ENCODE data around the gene TENM4. TPM values are rescaled to one million over a fixed set of nuclear protein-coding genes. Genes with fewer than 3 reads are reported as not detected.

Gene TENM4
- total RNA-seq, 2 experiments from 2014 or later: not detected

DNA sequence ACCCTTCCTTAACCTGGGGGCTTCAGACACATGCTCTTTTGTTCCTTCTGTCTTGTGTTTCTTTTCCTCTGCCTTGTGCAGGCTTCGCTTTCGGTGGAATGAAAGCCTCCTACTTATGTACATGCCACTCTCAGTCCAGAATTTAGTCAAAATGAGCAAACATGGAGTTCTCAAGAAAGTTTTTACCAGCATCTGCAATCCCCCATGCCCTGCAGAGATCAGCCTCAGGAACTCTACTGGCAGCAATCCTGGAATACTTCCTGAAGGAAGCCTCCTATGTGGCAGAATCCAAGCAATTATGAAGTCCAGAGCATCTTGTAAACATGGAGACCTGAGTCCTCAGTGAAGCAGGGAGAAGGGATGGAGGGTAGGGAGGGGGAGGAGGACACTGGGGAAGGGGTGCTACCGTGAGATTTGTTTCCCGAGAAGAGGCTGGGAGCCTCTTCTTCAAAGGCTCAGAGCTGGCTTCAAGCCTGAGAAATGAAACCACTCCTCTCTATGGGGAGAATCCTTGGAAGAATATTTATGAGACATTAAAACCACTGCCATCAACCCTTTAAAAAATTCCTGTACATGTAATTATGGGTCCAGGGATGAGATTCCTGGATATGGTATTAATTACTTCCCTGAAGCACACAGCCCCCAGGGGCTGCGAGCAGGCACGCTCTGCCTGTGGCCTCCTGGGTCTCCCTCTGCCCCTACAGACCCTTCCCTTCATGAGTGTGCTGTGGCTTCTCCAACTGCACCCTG is 58.4 kb downstream of the TENM4 start:
- H3K27ac Mint-ChIP-seq: no peak overlapping the region
- ATAC-seq (ENCODE audit: low read depth) (no peak), DNase-seq (no peak)
- no peaks in the 10 kb centered on the region for H3K36me3 Mint-ChIP-seq
- no peaks in the 10 kb centered on the region for H3K9me3 Mint-ChIP-seq
- no peak overlapping the region for H3K4me3 Mint-ChIP-seq
- POLR2A ChIA-PET: no interaction called here
- H3K4me1 Mint-ChIP-seq: no peaks in the 10 kb centered on the region
- no peaks in the 10 kb centered on the region for H3K27me3 Mint-ChIP-seq

GRCh38 chr11:79381036-79381435 is 59.8 kb downstream of the TENM4 start:
- H3K9me3 Mint-ChIP-seq: no peaks in the 10 kb centered on the region

GRCh38 chr11:79377406-79377805 is 63.4 kb downstream of the TENM4 start:
- H3K4me3 Mint-ChIP-seq: no peak overlapping the region

More at GRCh38 chr11:79381036-79381435, 59.8 kb downstream of the TENM4 start:
- Mint-ChIP-seq H3K27ac (no peak overlapping the region), H3K4me3 (no peak overlapping the region), H3K27me3 (no peaks in the 10 kb centered on the region), H3K36me3 (no peaks in the 10 kb centered on the region), H3K4me1 (no peaks in the 10 kb centered on the region)
- no peak for DNase-seq
- ATAC-seq (ENCODE audit: low read depth): no peak
- POLR2A ChIA-PET: no interaction called here

DNA sequence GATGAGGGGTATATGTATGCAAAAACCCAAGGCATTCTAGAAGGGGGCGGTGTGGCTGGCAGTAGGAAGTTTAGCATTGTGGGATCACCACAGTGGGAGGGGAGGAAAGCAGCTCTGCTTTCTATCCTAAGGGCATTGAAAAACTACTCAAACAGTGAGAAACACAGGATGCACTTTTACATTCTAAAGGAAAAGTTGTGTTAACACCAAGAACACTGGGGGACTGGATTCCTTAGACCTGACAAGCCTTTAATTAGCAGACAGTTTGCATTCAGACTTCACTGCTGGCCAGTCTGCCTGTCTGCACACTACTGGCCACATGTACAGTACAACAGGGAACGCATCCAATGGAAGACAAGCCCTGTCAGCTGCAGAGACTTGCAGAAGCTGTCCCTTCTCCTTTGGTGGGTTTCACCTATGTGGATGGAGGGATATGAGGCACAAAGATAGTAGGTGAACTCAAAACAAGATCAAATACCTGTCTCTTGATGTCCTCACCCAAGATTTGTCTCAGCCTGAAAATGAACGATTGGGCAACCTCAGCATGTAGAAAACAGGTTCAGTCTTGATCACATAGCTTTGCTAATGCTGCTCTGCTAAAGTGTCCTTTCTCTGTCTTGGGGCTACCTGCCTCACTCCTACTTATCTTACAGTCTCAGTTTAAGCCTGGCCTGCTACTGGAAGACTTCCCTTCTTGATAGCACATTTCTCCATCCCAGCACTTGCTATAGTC is 64.8 kb downstream of the TENM4 start:
- H3K27ac Mint-ChIP-seq: no peak overlapping the region
- H3K4me1 Mint-ChIP-seq: no peaks in the 10 kb centered on the region
- peaks cover 4% of the 10 kb centered on the region for H3K9me3 Mint-ChIP-seq
- POLR2A ChIA-PET: no interaction called here
- DNase-seq: no peak
- no peaks in the 10 kb centered on the region for H3K27me3 Mint-ChIP-seq
- H3K4me3 Mint-ChIP-seq: no peak overlapping the region
- no peak for ATAC-seq (ENCODE audit: low read depth)
- no peaks in the 10 kb centered on the region for H3K36me3 Mint-ChIP-seq

More at GRCh38 chr11:79377406-79377805, 63.4 kb downstream of the TENM4 start:
- ATAC-seq (ENCODE audit: low read depth): no peak
- H3K27me3 Mint-ChIP-seq: no peaks in the 10 kb centered on the region
- POLR2A ChIA-PET: no interaction called here
- no peak for DNase-seq
- H3K9me3 Mint-ChIP-seq: peaks cover 4% of the 10 kb centered on the region
- no peaks in the 10 kb centered on the region for H3K4me1 Mint-ChIP-seq
- H3K27ac Mint-ChIP-seq: no peak overlapping the region
- H3K36me3 Mint-ChIP-seq: no peaks in the 10 kb centered on the region

GRCh38 chr11:79374727-79375126 is 66.1 kb downstream of the TENM4 start:
- Mint-ChIP-seq H3K9me3 (peaks cover 4% of the 10 kb centered on the region), H3K4me1 (no peaks in the 10 kb centered on the region), H3K27me3 (no peaks in the 10 kb centered on the region), H3K4me3 (no peak overlapping the region), H3K36me3 (no peaks in the 10 kb centered on the region), H3K27ac (no peak overlapping the region)
- POLR2A ChIA-PET: no interaction called here
- DNase-seq: no peak
- ATAC-seq (ENCODE audit: low read depth): no peak

- Mint-ChIP-seq H3K27ac (no peak overlapping the region), H3K4me1 (no peaks in the 10 kb centered on the region), H3K9me3 (peaks cover 4% of the 10 kb centered on the region), H3K4me3 (no peak overlapping the region), H3K36me3 (no peaks in the 10 kb centered on the region), H3K27me3 (no peaks in the 10 kb centered on the region)
- ATAC-seq (ENCODE audit: low read depth) (no peak), DNase-seq (no peak)
- POLR2A ChIA-PET: no interaction called here
Observed at GRCh38 chr11:79371724-79372123, 69.1 kb downstream of the TENM4 start.

- Mint-ChIP-seq H3K36me3 (no peaks in the 10 kb centered on the region), H3K4me1 (no peaks in the 10 kb centered on the region), H3K4me3 (no peak overlapping the region), H3K9me3 (peaks cover 4% of the 10 kb centered on the region), H3K27me3 (no peaks in the 10 kb centered on the region), H3K27ac (no peak overlapping the region)
- ATAC-seq (ENCODE audit: low read depth) (no peak), DNase-seq (no peak)
- POLR2A ChIA-PET: no interaction called here
Observed at GRCh38 chr11:79371152-79371551, 69.7 kb downstream of the TENM4 start.

GRCh38 chr11:79369055-79369454 is 71.8 kb downstream of the TENM4 start:
- Mint-ChIP-seq H3K9me3 (peaks cover 4% of the 10 kb centered on the region), H3K4me3 (no peak overlapping the region), H3K27ac (no peak overlapping the region), H3K4me1 (no peaks in the 10 kb centered on the region), H3K36me3 (no peaks in the 10 kb centered on the region), H3K27me3 (no peaks in the 10 kb centered on the region)
- POLR2A ChIA-PET: no interaction called here
- DNase-seq (no peak), ATAC-seq (ENCODE audit: low read depth) (no peak)

- no peak for ATAC-seq (ENCODE audit: low read depth)
- Mint-ChIP-seq H3K36me3 (no peaks in the 10 kb centered on the region), H3K27ac (no peak overlapping the region), H3K4me3 (no peak overlapping the region), H3K27me3 (no peaks in the 10 kb centered on the region), H3K4me1 (no peaks in the 10 kb centered on the region), H3K9me3 (no peaks in the 10 kb centered on the region)
- POLR2A ChIA-PET: no interaction called here
- DNase-seq: no peak
Observed at GRCh38 chr11:79367844-79368243, 73.0 kb downstream of the TENM4 start.

GRCh38 chr11:79366218-79366617 is 74.6 kb downstream of the TENM4 start:
- Mint-ChIP-seq H3K9me3 (no peaks in the 10 kb centered on the region), H3K36me3 (no peaks in the 10 kb centered on the region), H3K4me3 (no peak overlapping the region), H3K27ac (no peak overlapping the region), H3K27me3 (no peaks in the 10 kb centered on the region), H3K4me1 (no peaks in the 10 kb centered on the region)
- DNase-seq: no peak
- ATAC-seq (ENCODE audit: low read depth): no peak
- POLR2A ChIA-PET: no interaction called here

- Mint-ChIP-seq H3K4me3 (no peak overlapping the region), H3K4me1 (no peaks in the 10 kb centered on the region), H3K27me3 (no peaks in the 10 kb centered on the region), H3K36me3 (no peaks in the 10 kb centered on the region), H3K9me3 (no peaks in the 10 kb centered on the region), H3K27ac (no peak overlapping the region)
- no peak for ATAC-seq (ENCODE audit: low read depth)
- POLR2A ChIA-PET: no interaction called here
- DNase-seq: no peak
Observed at GRCh38 chr11:79363861-79364378, 76.9 kb downstream of the TENM4 start.

- Mint-ChIP-seq H3K4me3 (no peak overlapping the region), H3K4me1 (no peaks in the 10 kb centered on the region), H3K9me3 (no peaks in the 10 kb centered on the region), H3K36me3 (no peaks in the 10 kb centered on the region), H3K27me3 (no peaks in the 10 kb centered on the region), H3K27ac (no peak overlapping the region)
- no peak for DNase-seq
- no peak for ATAC-seq (ENCODE audit: low read depth)
- POLR2A ChIA-PET: no interaction called here
Observed at GRCh38 chr11:79363256-79363655, 77.6 kb downstream of the TENM4 start.

DNA sequence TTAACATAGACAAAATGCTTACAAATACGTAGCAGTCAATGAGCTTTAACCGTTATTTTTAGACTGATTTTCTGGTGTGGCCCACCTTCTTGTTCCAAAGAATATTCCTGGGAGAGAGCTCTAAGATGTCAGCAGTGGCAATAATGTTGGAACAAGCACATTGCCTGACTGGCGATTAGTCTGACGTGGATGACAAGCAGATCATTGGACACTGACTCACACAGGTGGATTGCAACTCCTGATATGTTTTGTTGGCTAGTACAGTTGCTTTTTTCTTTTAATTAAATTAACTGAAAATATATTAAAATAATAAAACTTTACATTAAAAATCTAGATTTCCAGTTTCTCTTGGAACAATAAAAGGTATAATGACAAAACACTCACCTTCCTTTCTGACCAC is 78.0 kb downstream of the TENM4 start:
- Mint-ChIP-seq H3K27me3 (no peaks in the 10 kb centered on the region), H3K27ac (no peak overlapping the region), H3K36me3 (no peaks in the 10 kb centered on the region), H3K4me1 (no peaks in the 10 kb centered on the region), H3K9me3 (no peaks in the 10 kb centered on the region), H3K4me3 (no peak overlapping the region)
- POLR2A ChIA-PET: no interaction called here
- no peak for DNase-seq
- ATAC-seq (ENCODE audit: low read depth): no peak

GRCh38 chr11:79362206-79362757 is 78.5 kb downstream of the TENM4 start:
- Mint-ChIP-seq H3K36me3 (no peaks in the 10 kb centered on the region), H3K4me1 (no peaks in the 10 kb centered on the region), H3K27me3 (no peaks in the 10 kb centered on the region), H3K27ac (no peak overlapping the region), H3K4me3 (no peak overlapping the region), H3K9me3 (no peaks in the 10 kb centered on the region)
- ATAC-seq (ENCODE audit: low read depth) (no peak), DNase-seq (no peak)
- POLR2A ChIA-PET: no interaction called here
